SKM-1 treated with dmso at 0.1 percent for 144 hours (cell line): ENCODE measurements around the gene FYCO1.

Experiments
- DNase-seq: peaks from one replicate; lab custom pipeline; 2025; ENCODE audit not compliant: unreplicated experiment; lab: John Stamatoyannopoulos, UW

FYCO1 gene

GRCh38 chr3:45921158-45922038 is 74.2 kb downstream of the FYCO1 start:
- DNase-seq = no peak

- DNase-seq = no peak
These were observed 78.3 kb downstream of the FYCO1 start for GRCh38 chr3:45917146-45917898.

- peak; percentile 19 for DNase-seq
These were observed 79.9 kb downstream of the FYCO1 start for GRCh38 chr3:45915518-45916231.

GRCh38 chr3:45915059-45915439 is 80.6 kb downstream of the FYCO1 start:
- DNase-seq = no peak

- DNase-seq = no peak
These were observed 81.1 kb downstream of the FYCO1 start for GRCh38 chr3:45914362-45915058.

GRCh38 chr3:45912435-45912834 is 83.2 kb downstream of the FYCO1 start:
- no peak for DNase-seq

GRCh38 chr3:45911511-45912226 is 84.0 kb downstream of the FYCO1 start:
- no peak for DNase-seq

GRCh38 chr3:45910892-45911291 is 84.7 kb downstream of the FYCO1 start:
- DNase-seq = no peak

- DNase-seq = no peak
These were observed 86.1 kb downstream of the FYCO1 start for GRCh38 chr3:45909542-45909941.

GRCh38 chr3:45908761-45909160 is 86.9 kb downstream of the FYCO1 start:
- no peak for DNase-seq

- no peak for DNase-seq
These were observed 87.6 kb downstream of the FYCO1 start for GRCh38 chr3:45907769-45908705.

GRCh38 chr3:45906681-45907407 is 88.8 kb downstream of the FYCO1 start:
- no peak for DNase-seq

GRCh38 chr3:45905755-45906154 is 89.9 kb downstream of the FYCO1 start:
- DNase-seq = no peak

GRCh38 chr3:45904931-45905330 is 90.7 kb downstream of the FYCO1 start:
- DNase-seq = no peak

- no peak for DNase-seq
These were observed 98.7 kb downstream of the FYCO1 start for GRCh38 chr3:45896956-45897355.

GRCh38 chr3:45895686-45896468 is 99.7 kb downstream of the FYCO1 start:
- no peak for DNase-seq

- DNase-seq = no peak
These were observed 101.6 kb downstream of the FYCO1 start for GRCh38 chr3:45894015-45894414.

- DNase-seq = no peak
These were observed 103.5 kb downstream of the FYCO1 start for GRCh38 chr3:45892161-45892560.
